SH-SY5Y (cell line): ENCODE results near the gene CHKA.

Experiments
- GATA2 ChIP-seq: IDR thresholded peaks from 2 replicates; pipeline ENCODE4 v1.6.1; 2011; ENCODE audit warnings: mild to moderate bottlenecking, low read depth, low read length
- GATA3 ChIP-seq: IDR thresholded peaks from 2 replicates; pipeline ENCODE4 v1.6.1; 2011; ENCODE audit warnings: low read depth, mild to moderate bottlenecking, low read length, moderate library complexity

Gene CHKA

DNA sequence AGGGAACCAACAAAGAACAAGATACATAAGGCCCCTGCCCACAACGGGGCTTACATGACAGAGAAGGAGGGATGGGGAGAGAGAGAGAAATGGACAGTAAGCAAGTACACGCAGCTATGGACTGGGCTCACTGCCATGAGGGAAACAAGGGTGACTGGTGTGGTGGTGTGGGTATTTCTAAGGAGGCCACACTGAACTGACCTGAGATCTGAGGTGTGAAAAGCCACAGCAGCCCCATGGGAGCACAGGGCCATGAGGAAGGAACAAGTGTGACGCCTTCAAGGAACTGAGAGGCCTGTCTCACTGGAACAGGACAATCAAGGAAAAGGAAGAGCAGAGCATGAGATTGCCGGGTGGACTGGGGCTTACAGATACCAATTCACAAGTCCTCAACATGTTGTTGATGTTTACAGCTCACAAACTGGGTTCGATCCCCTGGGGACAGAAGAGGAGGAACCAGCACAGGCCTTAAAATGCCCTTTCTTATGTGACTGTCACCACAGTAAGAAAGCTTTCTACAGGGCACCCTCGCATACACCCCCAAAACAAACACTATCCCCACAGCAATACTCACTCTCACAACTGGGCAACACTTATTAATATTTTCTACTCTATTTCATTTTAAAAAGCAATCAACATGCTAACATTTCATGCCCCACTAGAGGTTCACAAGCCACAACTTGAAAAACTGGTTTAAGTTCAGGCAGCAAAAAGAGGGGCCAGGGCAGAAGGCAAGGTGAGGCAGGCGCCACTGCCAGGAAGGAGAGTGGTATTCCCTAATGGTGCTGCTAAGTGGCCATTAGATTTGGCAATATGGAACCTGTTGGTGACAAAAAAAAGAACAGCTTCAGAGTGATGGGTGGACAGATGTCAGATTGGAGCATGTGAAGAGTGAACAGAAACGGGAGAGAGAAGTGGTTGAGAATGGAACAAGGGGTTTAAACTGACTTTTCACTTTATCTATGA, 43.3 kb downstream of the CHKA start:
- TF ChIP-seq GATA2, result no peak

DNA sequence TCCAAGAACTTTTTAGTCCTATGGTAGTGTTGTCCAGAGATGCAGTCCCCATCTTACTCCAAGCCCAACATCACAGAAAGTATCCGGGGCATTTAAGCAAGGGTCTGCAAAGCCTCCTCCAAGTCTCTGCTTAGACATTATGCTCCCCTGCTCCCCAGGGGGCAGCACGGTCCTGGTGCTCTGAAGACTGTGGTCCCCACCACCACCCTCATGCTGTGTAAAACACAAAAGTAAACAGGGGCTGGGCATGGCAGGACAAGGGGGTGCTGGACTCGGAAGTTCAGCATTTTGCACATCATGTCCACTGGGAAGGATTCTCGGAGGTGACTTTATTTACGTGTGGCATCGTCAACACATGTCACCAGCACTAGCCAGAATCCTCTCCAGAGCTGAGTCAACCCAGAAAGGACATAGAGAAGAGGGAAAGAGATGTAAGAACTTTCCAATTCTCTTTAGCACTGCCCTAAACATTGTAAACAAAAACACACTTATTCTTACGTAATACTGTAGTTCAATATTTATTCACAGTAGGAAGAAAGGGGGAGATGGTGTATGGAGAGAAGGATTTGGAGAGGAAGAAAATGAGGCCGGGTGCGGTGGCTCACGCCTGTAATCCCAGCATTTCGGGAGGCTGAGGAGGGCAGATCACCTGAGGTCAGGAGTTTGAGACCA, 44.7 kb downstream of the CHKA start:
- TF ChIP-seq GATA2 (no peak), GATA3 (no peak)

DNA sequence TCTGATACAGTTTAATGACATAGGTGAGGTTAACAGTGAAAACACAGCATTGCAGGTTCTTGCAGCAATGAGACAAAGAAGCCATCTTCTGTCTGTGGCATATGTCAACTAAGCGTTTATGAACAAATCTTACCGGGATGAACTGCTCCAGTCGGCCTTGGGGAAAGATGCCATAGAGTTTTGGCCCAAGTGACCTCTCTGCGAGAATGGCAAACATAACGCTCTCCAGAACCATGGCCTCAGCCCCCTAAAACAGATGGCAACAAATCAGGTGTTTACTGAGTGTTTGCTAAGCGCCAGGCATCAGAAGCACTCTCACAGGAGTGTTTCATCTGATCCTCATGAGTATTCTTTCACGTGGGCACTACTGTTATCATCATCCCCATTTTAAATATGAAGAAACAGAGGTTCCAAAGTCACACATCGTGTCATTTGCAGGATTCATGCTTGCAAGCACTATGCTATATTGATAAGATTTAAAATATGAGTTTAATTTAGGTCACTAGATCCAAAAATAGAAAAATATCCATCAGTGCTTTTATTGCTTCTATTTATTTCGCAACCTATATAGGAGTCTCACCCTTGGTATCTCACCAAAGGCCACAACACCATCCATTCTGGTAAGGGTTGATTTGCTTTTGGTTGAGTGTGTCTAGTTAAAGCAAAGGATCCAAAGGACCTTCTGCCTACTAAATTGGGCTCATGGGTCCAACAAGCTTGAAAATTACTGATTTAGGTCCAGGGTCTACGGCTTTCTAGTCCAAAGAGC, 46.4 kb downstream of the CHKA start:
- TF ChIP-seq GATA3 (no peak), GATA2 (no peak)

DNA sequence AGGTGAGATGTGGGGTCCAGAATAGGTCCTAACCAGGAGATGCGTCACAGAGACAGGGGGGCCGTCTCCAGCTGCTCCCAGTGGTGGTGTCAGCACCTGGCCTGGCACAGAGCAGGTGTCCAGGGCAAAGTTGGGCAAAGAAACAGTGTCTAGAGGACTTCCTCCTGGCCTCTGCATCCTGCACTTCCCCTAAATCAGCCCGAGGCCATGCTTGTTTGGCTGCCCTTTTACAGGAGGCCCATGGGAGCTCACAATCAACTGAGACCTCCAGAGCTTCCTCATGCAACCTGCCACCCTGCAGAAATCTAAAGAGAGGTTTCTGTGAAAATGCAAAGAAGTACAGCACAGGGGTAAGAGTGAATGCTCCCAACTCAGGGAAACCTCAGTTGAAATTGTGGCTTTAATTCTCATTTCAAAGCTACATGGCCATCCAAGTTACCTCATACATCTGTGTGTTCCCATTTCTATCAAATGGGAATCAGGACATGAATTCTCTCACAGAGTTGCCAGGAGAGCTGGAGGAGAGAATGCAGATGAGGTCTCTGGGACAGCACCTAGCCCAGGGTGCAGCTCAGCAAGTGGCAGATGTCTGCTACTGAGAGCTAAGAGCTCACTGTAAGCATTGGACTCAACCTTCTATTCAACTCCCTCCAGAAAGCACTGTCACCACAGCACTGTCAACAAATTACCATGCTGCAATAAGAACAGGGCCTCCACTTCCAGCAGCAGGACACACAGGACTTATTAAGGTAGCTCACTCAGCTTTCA, 49.7 kb downstream of the CHKA start:
- no peak for TF ChIP-seq GATA2
- no peak for TF ChIP-seq GATA3

DNA sequence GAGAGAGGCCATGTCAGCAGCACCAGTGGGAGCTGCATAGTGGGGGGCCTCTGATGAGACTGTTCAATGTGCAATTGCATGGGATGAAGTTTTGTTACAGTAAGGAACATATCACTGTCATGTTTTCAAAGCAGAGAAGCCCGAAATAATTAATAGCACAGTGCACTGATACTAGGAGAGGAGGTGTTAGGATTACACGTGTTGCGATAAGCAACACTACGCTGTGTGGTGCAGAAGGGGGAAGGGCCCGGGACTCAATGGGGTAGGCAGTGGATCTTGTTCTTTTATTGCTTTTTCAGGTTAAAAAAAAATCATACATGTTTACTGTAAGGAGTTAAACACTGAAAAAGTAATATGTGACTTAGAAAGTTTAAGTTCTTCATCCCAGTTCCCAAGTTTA, 53.2 kb downstream of the CHKA start:
- TF ChIP-seq GATA3, result no peak
- no peak for TF ChIP-seq GATA2

DNA sequence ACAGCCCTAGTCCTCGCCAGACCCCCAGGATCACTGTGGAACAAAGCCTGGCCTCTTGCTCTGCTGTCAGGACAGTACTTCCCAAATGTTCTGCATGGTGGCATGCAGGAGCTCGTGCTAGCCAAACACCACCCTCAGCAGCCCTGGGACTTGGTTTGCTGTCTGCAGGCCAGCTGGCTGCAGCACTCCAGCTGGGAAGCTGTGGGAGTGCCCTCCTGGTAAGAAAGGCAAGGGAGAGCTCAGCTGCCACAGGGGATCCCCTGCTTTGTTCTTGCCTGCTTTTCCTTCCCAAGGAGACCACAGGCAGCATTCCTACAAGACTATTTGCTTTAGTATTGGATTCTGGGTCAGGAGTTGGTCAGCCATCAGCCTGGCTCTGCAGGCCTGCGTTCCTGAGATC, 54.4 kb downstream of the CHKA start:
- no peak for TF ChIP-seq GATA2

DNA sequence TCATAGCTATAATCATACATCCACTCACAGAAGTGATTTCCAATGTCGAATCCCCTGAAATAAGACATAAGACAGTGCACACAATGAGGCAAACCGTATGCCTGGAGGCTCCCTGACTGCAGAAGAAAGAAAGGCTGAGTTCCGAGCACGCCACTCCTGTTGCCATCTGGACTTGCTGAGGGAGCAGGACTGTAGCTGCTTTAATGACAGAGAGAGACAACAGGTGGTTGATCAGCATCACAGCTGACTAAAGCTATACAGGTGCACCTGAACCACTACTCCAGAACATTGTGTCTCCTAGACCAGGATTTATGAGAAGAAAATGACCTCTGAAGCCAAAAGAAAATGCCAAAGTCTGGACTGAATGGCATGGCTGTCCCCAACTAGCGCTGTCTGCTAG, 55.3 kb downstream of the CHKA start:
- TF ChIP-seq GATA2, result no peak
- TF ChIP-seq GATA3, result no peak

DNA sequence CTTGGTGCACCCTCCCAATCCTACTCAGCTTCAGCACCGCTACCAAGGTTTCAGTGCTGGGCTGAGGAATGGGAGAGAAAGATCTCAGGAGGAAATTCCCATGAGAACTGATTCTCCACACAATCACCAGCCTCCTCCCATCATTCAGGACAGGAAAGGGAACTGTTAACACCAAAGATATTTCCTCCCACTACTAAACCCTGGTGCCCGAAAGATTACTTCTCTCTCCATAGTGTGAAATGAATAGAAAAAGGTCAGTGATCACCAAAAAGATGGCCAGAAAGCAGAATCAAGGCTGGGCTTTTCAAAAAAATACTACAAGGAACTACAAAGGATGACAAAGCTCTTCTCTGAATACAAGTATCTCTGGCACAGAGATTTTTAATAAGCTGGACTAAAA, 56.3 kb downstream of the CHKA start:
- TF ChIP-seq GATA2 (no peak), GATA3 (no peak)

DNA sequence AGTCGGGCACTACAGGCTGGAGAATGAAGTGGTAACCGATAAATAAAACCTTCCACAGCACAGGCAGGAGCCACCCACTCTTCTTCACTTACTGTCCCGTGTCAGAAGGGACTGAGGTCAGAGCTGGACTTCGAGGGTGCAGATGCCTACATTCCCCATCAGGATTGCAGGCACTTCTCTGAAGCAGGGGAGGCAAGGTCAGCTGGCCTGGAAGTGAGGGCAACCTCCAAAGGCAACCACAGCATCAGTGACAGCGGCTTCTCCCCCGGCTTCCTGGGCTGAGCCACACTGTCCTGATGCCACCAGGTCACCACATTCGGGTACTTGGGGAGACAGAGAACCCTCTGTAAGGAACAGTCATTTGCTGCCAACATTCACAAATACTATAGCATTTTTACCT, 59.7 kb downstream of the CHKA start:
- no peak for TF ChIP-seq GATA2
- TF ChIP-seq GATA3, result no peak

DNA sequence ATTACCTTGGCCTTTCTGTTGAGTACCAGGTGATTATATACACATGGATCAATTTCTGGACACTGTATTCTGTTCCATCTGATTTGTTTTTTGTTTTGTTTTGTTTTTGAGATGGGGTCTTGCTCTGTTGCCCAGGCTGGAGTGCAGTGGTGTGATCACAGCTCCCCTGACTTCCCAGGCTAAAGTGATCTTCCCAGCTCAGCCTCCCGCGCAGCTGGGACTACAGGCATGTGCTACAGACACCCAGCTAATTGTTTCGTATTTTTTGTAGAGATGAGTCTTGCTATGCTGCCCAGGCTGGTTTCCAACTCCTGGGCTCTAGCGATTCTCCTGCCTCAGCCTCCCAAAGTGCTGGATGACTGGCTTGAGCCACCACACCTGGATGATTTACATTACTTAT, 63.4 kb downstream of the CHKA start:
- TF ChIP-seq GATA3, result no peak
- no peak for TF ChIP-seq GATA2

DNA sequence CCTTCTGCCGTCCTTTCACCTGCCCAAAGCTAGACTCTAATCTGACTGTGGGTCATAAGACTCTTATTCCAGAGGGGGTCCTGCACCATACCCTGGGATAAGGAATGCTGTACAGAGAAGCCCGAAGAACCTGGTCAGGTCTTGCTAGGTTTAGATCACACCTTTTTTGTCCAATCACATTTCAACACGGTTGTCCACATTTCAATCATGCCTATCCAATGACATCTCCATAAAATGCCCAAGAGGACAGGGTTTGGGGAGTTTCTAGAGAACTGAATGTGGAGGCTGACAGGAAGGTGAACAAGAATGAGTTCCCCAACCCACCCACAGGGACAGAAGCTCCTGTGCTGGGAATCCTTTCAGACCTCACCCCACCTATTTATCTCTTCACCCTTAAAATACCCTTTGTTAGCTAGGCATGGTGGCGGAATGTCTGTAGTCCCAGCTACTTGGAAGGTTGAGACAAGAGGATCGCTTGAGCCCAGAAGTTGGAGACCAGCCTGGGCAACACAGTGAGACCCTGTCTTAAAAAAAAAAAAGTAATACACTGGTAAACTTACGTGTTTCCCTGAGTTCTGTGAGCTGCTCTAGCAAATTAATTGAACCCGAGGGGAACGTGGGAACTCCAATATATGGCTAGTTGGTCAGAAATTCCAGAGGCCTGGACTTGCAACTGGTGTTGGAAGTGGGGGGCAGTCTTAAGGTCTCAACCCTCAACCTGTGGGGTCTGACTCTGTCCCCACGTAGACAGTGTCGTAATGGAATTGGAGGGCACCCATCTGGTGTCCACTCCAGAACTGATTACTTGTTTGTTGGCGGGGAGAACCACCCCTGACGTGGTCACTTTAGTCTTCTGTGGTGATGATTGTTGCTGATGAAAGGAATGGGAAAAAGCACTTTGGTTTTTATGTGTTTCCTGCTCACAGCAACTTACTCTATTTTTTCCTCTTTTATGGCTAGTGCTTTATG, 64.6 kb downstream of the CHKA start:
- no peak for TF ChIP-seq GATA3

DNA sequence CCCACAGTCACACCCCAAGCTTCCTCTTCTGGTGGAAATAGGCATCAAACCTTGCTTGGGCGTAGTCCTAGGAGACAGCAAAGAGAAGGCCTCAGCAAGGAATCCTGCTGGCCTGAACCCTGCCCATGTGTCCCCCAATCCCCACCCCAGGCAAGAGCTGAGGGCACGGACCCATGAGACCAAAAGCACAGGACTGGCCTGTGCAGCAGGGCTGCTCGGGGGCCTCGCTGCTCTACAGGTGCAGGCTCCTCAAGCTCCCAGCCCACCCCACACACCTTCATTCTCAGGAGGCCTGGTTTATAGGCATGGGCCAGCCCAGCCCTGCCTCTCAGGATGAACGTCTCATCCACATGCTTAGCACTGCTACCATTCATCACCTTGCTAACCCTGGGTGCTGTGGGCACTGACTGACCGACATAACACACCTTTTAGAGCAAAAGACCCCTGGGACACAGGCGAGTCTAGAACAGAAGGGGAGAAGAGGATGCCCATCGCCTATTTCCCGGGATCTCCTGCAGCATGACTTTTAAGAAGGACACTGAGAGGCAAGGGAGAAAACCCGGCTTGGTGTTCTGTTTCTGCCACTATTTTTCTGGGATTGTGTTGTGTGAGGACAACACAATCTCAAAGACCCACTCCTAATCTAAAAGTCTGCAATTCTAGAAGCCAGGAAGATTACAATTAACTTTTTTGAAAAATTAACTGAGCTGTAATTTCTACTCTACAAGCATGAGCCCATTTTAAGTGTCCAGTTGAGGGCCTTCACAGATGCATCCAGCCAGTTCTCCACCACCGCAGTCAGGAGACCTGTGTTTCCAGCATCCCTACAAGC, 67.0 kb downstream of the CHKA start:
- TF ChIP-seq GATA3, result no peak
- TF ChIP-seq GATA2, result no peak

DNA sequence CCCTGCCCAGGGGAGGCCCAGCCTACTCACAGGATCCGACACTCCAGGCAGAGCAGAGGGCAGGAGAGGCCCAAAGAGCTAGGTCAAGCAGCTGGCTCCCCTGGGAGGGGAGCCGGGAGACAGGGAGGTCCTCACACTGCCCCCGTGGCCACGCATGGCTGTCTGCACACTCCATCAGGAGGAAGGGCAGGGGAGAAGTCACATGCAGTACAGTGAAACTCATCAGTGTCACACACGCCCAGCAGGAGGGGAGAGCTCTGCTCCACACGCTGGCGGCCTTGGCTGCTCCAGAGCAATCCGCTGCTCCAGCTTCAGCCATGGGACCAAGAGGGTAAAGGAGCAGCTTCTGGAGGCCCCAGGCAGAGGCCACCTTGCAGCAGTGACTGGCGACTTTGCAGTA, 68.1 kb downstream of the CHKA start:
- no peak for TF ChIP-seq GATA3
- no peak for TF ChIP-seq GATA2
